ENCODE measurements around the gene FARP1. TPM values are rescaled to one million over a fixed set of nuclear protein-coding genes. Genes with fewer than 3 reads are reported as not detected.

The FARP1 gene
- polyA plus RNA-seq, 1 of the 3 experiments (the other 2 are of a cell fraction), result 12.0 TPM

- TF ChIP-seq PBX3 (IDR thresholded peaks at IDR 0.05), result no peak
Observed at GRCh38 chr13:98175823-98176222, 32.9 kb downstream of the FARP1 start (continued).

- H3K79me2 ChIP-seq (ENCODE audit: insufficient read depth), result peaks cover 65% of the 10 kb centered on the region
- no peak for DNase-seq
- H3K4me3 ChIP-seq (ENCODE audit: low read depth in 2 of 2, low read length in 1 of 2), result no peak within 1 kb of the TSS
- H3K27me3 ChIP-seq (ENCODE audit: insufficient read depth), result no peaks in the 10 kb centered on the region
- H4K20me1 ChIP-seq (ENCODE audit: insufficient read depth), result no peaks in the 10 kb centered on the region; the same call in 1 of the 2 replicates
- H3K9me3 ChIP-seq, result no peaks in the 10 kb centered on the region
- peaks cover 22 to 30% of the 10 kb centered on the region in 2 experiments for H3K4me1 ChIP-seq (ENCODE audit: control insufficient read depth in 1 of 2, insufficient read depth in 2 of 2, low read depth in 1 of 2, low read length in 1 of 2)
- H3K4me2 ChIP-seq, result no peak within 1 kb of the TSS
- H3F3A ChIP-seq (replicated peaks; ENCODE audit: insufficient read depth), result peaks cover 7% of the 10 kb centered on the region
- no peak within 1 kb of the TSS for H2AFZ ChIP-seq (ENCODE audit: low read depth)
- no peak within 1 kb of the TSS for H3K27ac ChIP-seq (ENCODE audit: low read depth in 2 of 2, low read length in 1 of 2)
- 96% methylated on average over 54 of the region's 58 CpGs for WGBS (ENCODE audit: low lambda C conversion rate)
- no peaks in the 10 kb centered on the region for H3K36me3 ChIP-seq (replicated peaks in 1 of 2; ENCODE audit: control insufficient read depth in 1 of 2, insufficient read depth in 2 of 2, low read length in 1 of 2)
- ChIA-PET POLR2A (no interaction called here), CTCF (interaction anchor here (1.2 kb wide), 1 partner anchor 18 kb away, joined by 3 read pairs; no protein-coding TSS in a partner anchor)
- H3K9ac ChIP-seq, result no peak within 1 kb of the TSS
- no peaks in the 10 kb centered on the region for H3K9me2 ChIP-seq
- TF ChIP-seq EP300 (IDR thresholded peaks at IDR 0.05; ENCODE audit: borderline replicate concordance in 1 of 2, low read depth in 1 of 2, low read length in 1 of 2) (no peak), TCF12 (IDR thresholded peaks at IDR 0.05) (no peak), ELF1 (IDR thresholded peaks at IDR 0.05) (no peak), FOXM1 (IDR thresholded peaks at IDR 0.05; ENCODE audit: low read depth) (no peak), USF2 (IDR thresholded peaks at IDR 0.05; ENCODE audit: borderline replicate concordance, low read depth, low read length) (no peak), MAX (IDR thresholded peaks at IDR 0.05; ENCODE audit: low read depth) (no peak), GABPA (IDR thresholded peaks at IDR 0.05; ENCODE audit: low read depth) (no peak), POLR2AphosphoS5 (IDR thresholded peaks at IDR 0.05; ENCODE audit: low read depth, low read length) (no peak), FOSL2 (IDR thresholded peaks at IDR 0.05; ENCODE audit: borderline replicate concordance, low read depth) (no peak), SIN3A (IDR thresholded peaks at IDR 0.05; ENCODE audit: borderline replicate concordance, low read depth, low read length) (no peak), FOXJ3 (CRISPR knock-in tag; IDR thresholded peaks at IDR 0.05) (no peak), CHD2 (IDR thresholded peaks at IDR 0.05; ENCODE audit: low read length, partially characterized antibody) (no peak), USF1 (IDR thresholded peaks at IDR 0.05; ENCODE audit: borderline replicate concordance, low read depth) (no peak), REST (IDR thresholded peaks at IDR 0.05; ENCODE audit: low read depth, low read length) (no peak), RAD21 (IDR thresholded peaks at IDR 0.05; ENCODE audit: low read length) (no peak), RXRA (IDR thresholded peaks at IDR 0.05; ENCODE audit: borderline replicate concordance, low read depth) (no peak), PBX3 (IDR thresholded peaks at IDR 0.05) (no peak)
- TF ChIP-seq, protein P1, sequence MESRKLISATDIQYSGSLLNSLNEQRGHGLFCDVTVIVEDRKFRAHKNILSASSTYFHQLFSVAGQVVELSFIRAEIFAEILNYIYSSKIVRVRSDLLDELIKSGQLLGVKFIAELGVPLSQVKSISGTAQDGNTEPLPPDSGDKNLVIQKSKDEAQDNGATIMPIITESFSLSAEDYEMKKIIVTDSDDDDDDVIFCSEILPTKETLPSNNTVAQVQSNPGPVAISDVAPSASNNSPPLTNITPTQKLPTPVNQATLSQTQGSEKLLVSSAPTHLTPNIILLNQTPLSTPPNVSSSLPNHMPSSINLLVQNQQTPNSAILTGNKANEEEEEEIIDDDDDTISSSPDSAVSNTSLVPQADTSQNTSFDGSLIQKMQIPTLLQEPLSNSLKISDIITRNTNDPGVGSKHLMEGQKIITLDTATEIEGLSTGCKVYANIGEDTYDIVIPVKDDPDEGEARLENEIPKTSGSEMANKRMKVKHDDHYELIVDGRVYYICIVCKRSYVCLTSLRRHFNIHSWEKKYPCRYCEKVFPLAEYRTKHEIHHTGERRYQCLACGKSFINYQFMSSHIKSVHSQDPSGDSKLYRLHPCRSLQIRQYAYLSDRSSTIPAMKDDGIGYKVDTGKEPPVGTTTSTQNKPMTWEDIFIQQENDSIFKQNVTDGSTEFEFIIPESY (IDR thresholded peaks at IDR 0.05; ENCODE audit: borderline replicate concordance, low read depth), result no peak
Observed at GRCh38 chr13:98176777-98177608, 34.1 kb downstream of the FARP1 start, which contains the start of gene RNF113B. Gene RNF113B, minus strand, starts transcription at chr13:98177269. Its CDS starts 33 bp downstream, at chr13:98177236.
